GM23338 (cell line): ENCODE data around the gene GTF2H4. TPM values are rescaled to one million over a fixed set of nuclear protein-coding genes. Genes with fewer than 3 reads are reported as not detected.
"Not testable (repeated sequence)": the region's sequence is repeated elsewhere in the genome, so short reads cannot be mapped to it uniquely, and the experiment has no call there.

ENCODE experiments used
- ATAC-seq: fragments of 200-7000 bp; cut with Tn5 transposase; 3 replicates; pipeline ENCODE4 v1.9.1; 2020
- DNase-seq: peaks from one replicate; pipeline ENCODE4 v3.0.0-alpha.2; 2015; ENCODE audit warnings: low spot score
- H2AFZ ChIP-seq: fragments of 200-600 bp; sonication (generic); 2 replicates; pipeline ENCODE4 v1.8.0; 2016; ENCODE audit warnings: antibody characterized with exemption, mild to moderate bottlenecking, moderate library complexity
- H3F3A ChIP-seq: fragments of 200-600 bp; sonication (generic); replicated peaks from 2 replicates; pipeline ENCODE4 v1.8.0; 2017; ENCODE audit warnings: antibody characterized with exemption, mixed run types, low read depth
- H3K27ac ChIP-seq: fragments of 200-600 bp; sonication (generic); 2 replicates; pipeline ENCODE4 v1.6.1; 2016; ENCODE audit warnings: low read depth
- H3K27me3 ChIP-seq: fragments of 200-600 bp; sonication (generic); 2 replicates; pipeline ENCODE4 v1.8.0; 2016; ENCODE audit warnings: mild to moderate bottlenecking, mixed run types, moderate library complexity; ENCODE audit not compliant: insufficient read depth
- H3K36me3 ChIP-seq: fragments of 200-600 bp; sonication (generic); 2 replicates; pipeline ENCODE4 v1.8.0; 2016; ENCODE audit warnings: mild to moderate bottlenecking; ENCODE audit not compliant: insufficient read depth
- H3K4me1 ChIP-seq: fragments of 200-600 bp; sonication (generic); 2 replicates; pipeline ENCODE4 v1.8.0; 2016; ENCODE audit warnings: mild to moderate bottlenecking, moderate library complexity; ENCODE audit not compliant: insufficient read depth
- H3K4me2 ChIP-seq: fragments of 200-600 bp; sonication (generic); 2 replicates; pipeline ENCODE4 v1.7.1; 2017; ENCODE audit warnings: mixed run types
- H3K4me3 ChIP-seq: fragments of 200-600 bp; sonication (generic); 2 replicates; pipeline ENCODE4 v1.6.1; 2016; ENCODE audit warnings: mixed run types
- H3K79me2 ChIP-seq: fragments of 200-600 bp; sonication (generic); replicated peaks from 2 replicates; pipeline ENCODE4 v1.8.0; 2017; ENCODE audit warnings: mild to moderate bottlenecking; ENCODE audit not compliant: insufficient read depth
- H3K9me2 ChIP-seq: fragments of 200-600 bp; sonication (generic); 2 replicates; pipeline ENCODE4 v1.8.0; 2017; ENCODE audit not compliant: insufficient read depth
- H4K20me1 ChIP-seq: fragments of 200-600 bp; sonication (generic); replicated peaks from 2 replicates; pipeline ENCODE4 v1.8.0; 2017; ENCODE audit warnings: mild to moderate bottlenecking; ENCODE audit not compliant: insufficient read depth
- H3K27ac Mint-ChIP-seq: 2 replicates; pipeline ENCODE4 v1.8.0; 2020; ENCODE audit warnings: inconsistent platforms, mild to moderate bottlenecking, moderate library complexity, mixed read lengths
- H3K27me3 Mint-ChIP-seq: 3 replicates; pipeline ENCODE4 v1.8.0; 2022; ENCODE audit warnings: low read depth, mild to moderate bottlenecking, moderate library complexity, mixed read lengths, inconsistent platforms; ENCODE audit not compliant: insufficient read depth, poor library complexity
- H3K36me3 Mint-ChIP-seq: 3 replicates; pipeline ENCODE4 v1.8.0; 2021; ENCODE audit warnings: low read depth, mild to moderate bottlenecking, inconsistent platforms, moderate library complexity, mixed read lengths
- H3K4me1 Mint-ChIP-seq: 3 replicates; pipeline ENCODE4 v1.8.0; 2020; ENCODE audit warnings: mild to moderate bottlenecking, inconsistent platforms, mixed read lengths
- H3K4me3 Mint-ChIP-seq: 3 replicates; pipeline ENCODE4 v1.8.0; 2021; ENCODE audit warnings: moderate library complexity, mild to moderate bottlenecking, inconsistent platforms, mixed read lengths
- H3K9me3 Mint-ChIP-seq: 3 replicates; pipeline ENCODE4 v1.8.0; 2020; ENCODE audit warnings: moderate library complexity, mild to moderate bottlenecking, inconsistent platforms, mixed read lengths
- CREB1 ChIP-seq: fragments of 250-450 bp; sonication (Bioruptor Pico); IDR thresholded peaks from 2 replicates; pipeline ENCODE4 v1.5.0; 2020; ENCODE audit warnings: low read depth, mild to moderate bottlenecking, moderate library complexity
- JUNB ChIP-seq: IDR thresholded peaks from one replicate; pipeline ENCODE4 v1.6.1; 2016; ENCODE audit warnings: antibody characterized with exemption; ENCODE audit not compliant: unreplicated experiment
- NANOG ChIP-seq: IDR thresholded peaks from 2 replicates; pipeline ENCODE4 v1.6.1; 2016; ENCODE audit warnings: antibody characterized with exemption, borderline replicate concordance
- POLR2AphosphoS5 ChIP-seq: IDR thresholded peaks from 2 replicates; pipeline ENCODE4 v1.6.1; 2016; ENCODE audit warnings: antibody characterized with exemption, low read depth
- REST ChIP-seq: IDR thresholded peaks from one replicate; pipeline ENCODE4 v1.6.1; 2018; ENCODE audit warnings: antibody characterized with exemption; ENCODE audit not compliant: unreplicated experiment
- ZNF462 ChIP-seq: fragments of 250-450 bp; sonication (Bioruptor Pico); IDR thresholded peaks from 2 replicates; pipeline ENCODE4 v1.5.0; 2020; ENCODE audit warnings: mild to moderate bottlenecking, moderate library complexity
- polyA plus RNA-seq: library from polyadenylated mRNA; unstranded; fragments of >200 nt; fragmentation: Nextera tagmentation; extraction: Ambion mirVana; gene quantifications from 2 replicates; pipeline ENCODE4 v1.2.1, GENCODE V29; 2016
- total RNA-seq: library from RNA; depleted of rRNA; stranded (reverse); fragments of >200 nt; shearing (Covaris generic); gene quantifications from 2 replicates; pipeline ENCODE4 v1.2.3, GENCODE V29; 2014

GTF2H4 gene
- total and polyA plus RNA-seq, 2 experiments from 2014 or later = 14.8 to 32.6 TPM

GRCh38 chr6:30873137-30873640, 34.8 kb upstream of the GTF2H4 start (continued):
- no peak for TF ChIP-seq ZNF462 (CRISPR knock-in tag)
- no peak for TF ChIP-seq NANOG
- TF ChIP-seq CREB1 = no peak
- no peak for TF ChIP-seq JUNB
- TF ChIP-seq REST = no peak
- TF ChIP-seq POLR2AphosphoS5 = no peak

GRCh38 chr6:30873795-30874194, 34.2 kb upstream of the GTF2H4 start:
- H3K36me3 Mint-ChIP-seq = peaks cover 54% of the 10 kb centered on the region
- not testable (repeated sequence) for ATAC-seq, H2AFZ ChIP-seq, H3K4me1 ChIP-seq, H3K4me2 ChIP-seq, DNase-seq, H4K20me1 ChIP-seq, H3F3A ChIP-seq, H3K27me3 ChIP-seq, H3K27ac ChIP-seq, H3K4me3 ChIP-seq, H3K4me3 Mint-ChIP-seq, H3K79me2 ChIP-seq, H3K27ac Mint-ChIP-seq
- H3K36me3 ChIP-seq = peaks cover 15% of the 10 kb centered on the region
- H3K9me2 ChIP-seq = peaks cover 21% of the 10 kb centered on the region
- peaks cover 53% of the 10 kb centered on the region for H3K9me3 Mint-ChIP-seq
- H3K4me1 Mint-ChIP-seq = peaks cover 19% of the 10 kb centered on the region
- peaks cover 14% of the 10 kb centered on the region for H3K27me3 Mint-ChIP-seq
